Activated T-cell treated with anti-CD3 and anti-CD28 coated beads, Interleukin-2, amount 50 U/mL, for 24 hours (primary cell): ENCODE measurements around the gene PRKCQ.
A peak's percentile ranks its signal among the peaks of the same experiment; 100 is the strongest.

Experiments used
- DNase-seq: peaks from one replicate; pipeline ENCODE4 v3.0.0-alpha.2; 2020
- H3K27ac Mint-ChIP-seq: 2 replicates; pipeline ENCODE4 v1.8.0; 2020; ENCODE audit warnings: mild to moderate bottlenecking, mixed read lengths
- H3K27me3 Mint-ChIP-seq: 2 replicates; pipeline ENCODE4 v1.8.0; 2020; ENCODE audit warnings: mixed read lengths
- H3K36me3 Mint-ChIP-seq: 2 replicates; pipeline ENCODE4 v1.8.0; 2020; ENCODE audit warnings: low read depth, mixed read lengths
- H3K4me1 Mint-ChIP-seq: 2 replicates; pipeline ENCODE4 v1.8.0; 2020; ENCODE audit warnings: low read depth, mixed read lengths
- H3K4me3 Mint-ChIP-seq: 2 replicates; pipeline ENCODE4 v1.8.0; 2020; ENCODE audit warnings: mild to moderate bottlenecking, moderate library complexity, mixed read lengths
- H3K9me3 Mint-ChIP-seq: 2 replicates; pipeline ENCODE4 v1.8.0; 2020; ENCODE audit warnings: mixed read lengths

Gene PRKCQ

DNA sequence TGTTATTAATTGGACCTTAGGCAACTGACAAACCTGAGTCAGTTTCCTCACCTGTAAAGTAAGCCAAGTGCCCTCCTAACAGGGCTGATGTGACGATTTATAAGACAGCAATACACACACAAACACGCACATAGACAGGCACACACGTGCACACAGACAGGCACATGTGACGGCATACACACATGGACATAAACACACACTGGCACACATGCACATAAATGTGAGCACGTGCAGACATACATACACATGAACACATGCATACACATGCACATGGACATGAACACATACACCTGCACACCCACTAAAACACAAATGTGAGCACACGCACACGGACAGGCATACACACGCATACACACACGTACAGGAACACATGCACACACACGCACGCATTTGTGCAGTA lies 148.9 kb downstream of the PRKCQ start:
- Mint-ChIP-seq H3K4me1 (peaks cover 3% of the 10 kb centered on the region), H3K27ac (peak overlapping the region; percentile 54), H3K27me3 (no peaks in the 10 kb centered on the region), H3K9me3 (no peaks in the 10 kb centered on the region), H3K4me3 (no peak overlapping the region), H3K36me3 (peaks cover 88% of the 10 kb centered on the region)
- no peak for DNase-seq

DNA sequence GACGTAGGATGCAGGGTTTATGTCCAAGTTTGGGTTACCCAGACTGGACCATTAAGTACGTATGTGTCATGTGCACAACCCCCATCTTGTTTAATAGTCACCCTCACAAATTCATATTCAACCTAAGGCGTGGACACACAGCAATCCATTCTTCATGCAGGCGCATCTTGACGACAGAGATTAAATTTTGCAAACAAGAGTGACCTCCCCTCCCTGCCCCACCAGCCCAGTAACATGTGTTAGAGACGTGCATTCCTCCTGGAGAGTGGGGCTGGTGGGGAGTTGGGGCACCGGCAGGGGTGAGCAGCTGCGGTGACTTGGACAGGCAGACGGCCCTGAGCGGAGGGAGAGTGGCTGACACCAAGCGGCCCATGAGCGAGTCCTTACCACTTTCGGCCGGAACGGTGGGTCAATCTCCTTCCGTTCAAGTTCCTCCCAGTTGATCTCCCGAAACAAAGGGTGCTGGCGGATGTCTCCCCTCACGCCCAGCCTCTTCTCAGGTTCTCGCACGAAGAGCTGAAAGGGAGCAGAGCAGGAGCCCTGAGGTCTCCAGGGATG lies 149.6 kb downstream of the PRKCQ start:
- Mint-ChIP-seq H3K4me1 (peaks cover 9% of the 10 kb centered on the region), H3K4me3 (no peak overlapping the region), H3K27ac (no peak overlapping the region), H3K9me3 (no peaks in the 10 kb centered on the region), H3K36me3 (peaks cover 89% of the 10 kb centered on the region), H3K27me3 (no peaks in the 10 kb centered on the region)
- DNase-seq, result no peak

DNA sequence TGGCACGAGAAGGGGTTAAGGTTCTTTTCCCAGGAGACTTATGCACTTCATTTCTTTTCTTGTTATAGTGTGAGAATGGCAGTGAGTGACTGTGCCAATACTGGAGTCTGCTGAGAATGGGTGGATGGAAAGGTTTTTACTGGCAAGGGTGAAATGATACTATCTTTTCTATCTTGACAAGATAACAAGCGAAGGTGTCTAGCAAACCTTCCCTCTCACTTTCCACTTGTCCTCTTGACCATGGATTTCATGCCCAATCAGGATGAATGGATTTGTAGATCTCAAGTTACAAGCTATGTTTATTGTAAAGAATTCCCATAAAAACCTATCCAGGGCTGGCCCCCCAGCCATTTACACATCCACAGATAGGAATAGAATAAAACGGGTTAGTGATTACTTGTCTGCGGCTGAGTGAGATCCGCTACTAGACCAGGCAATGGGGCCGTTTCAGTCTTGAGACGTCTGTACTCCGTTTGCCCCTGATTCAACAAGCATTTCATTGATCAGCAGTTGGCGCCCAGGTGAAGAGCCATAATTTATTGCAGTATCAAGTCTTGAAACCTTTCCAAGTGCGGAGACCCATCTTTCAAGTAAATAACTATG lies 152.6 kb downstream of the PRKCQ start:
- no peaks in the 10 kb centered on the region for H3K9me3 Mint-ChIP-seq
- H3K27ac Mint-ChIP-seq, result no peak overlapping the region
- peaks cover 32% of the 10 kb centered on the region for H3K4me1 Mint-ChIP-seq
- DNase-seq, result no peak
- H3K36me3 Mint-ChIP-seq, result peaks cover 82% of the 10 kb centered on the region
- H3K27me3 Mint-ChIP-seq, result no peaks in the 10 kb centered on the region
- H3K4me3 Mint-ChIP-seq, result no peak overlapping the region

DNA sequence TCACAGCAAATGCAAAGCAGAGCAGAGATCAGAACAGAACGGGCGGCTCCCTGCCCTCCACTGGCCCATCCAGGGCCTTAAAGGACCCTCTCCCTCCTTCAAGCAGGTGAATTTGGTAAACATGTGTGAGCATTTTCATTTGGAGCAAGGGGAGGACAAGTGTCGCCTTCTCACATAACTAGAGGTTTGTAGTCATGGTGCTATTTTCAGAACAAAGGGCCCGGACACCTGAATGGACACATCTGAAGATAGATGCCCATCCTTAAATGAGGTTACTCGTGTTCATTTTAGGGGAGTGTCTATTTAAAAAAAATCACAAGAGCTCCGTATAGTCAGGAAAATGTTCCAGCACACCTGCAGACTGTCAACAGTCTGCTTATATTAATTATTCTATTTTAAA lies 153.8 kb downstream of the PRKCQ start:
- peak overlapping the region; percentile 69 for H3K27ac Mint-ChIP-seq
- H3K4me1 Mint-ChIP-seq, result peaks cover 38% of the 10 kb centered on the region
- no peaks in the 10 kb centered on the region for H3K9me3 Mint-ChIP-seq
- no peak overlapping the region for H3K4me3 Mint-ChIP-seq
- peaks cover 74% of the 10 kb centered on the region for H3K36me3 Mint-ChIP-seq
- H3K27me3 Mint-ChIP-seq, result no peaks in the 10 kb centered on the region
- no peak for DNase-seq

DNA sequence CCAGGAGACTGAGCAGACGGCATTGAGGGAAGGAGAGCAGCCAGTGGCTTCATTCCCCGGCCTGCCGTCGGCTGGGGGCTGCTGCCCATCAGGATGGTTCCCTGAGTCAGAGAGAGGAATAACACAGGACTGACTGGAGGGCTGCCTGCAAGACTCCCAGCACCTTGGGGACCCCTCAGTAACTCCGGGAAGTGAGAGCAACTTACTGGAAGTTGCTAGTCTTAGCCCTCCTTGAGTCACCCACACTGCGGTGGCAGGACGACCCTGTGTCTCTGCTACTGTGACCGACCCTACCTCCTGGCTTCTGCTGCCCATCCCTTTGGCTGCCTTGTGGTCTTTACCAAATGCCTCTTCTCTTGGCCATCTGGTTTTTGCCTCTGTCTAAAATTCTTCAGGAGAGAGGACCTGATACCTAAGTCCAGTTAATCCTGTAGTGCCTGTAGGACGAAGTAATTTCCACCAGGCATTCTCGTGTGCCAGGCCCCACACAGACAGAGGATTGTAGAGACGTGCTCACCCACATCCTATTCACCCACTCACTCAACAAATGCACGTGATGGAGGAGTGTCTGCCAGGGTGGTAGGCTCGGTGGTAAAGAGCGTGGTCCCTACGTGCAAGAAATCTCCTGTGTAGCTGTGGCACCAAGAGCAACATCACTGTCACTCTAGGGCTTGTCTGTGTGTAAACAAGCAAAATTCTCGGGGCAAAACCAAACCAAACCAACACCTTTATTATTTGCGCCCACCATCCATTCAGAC lies 156.5 kb downstream of the PRKCQ start:
- Mint-ChIP-seq H3K4me3 (no peak overlapping the region), H3K27me3 (no peaks in the 10 kb centered on the region), H3K36me3 (peaks cover 48% of the 10 kb centered on the region)

DNA sequence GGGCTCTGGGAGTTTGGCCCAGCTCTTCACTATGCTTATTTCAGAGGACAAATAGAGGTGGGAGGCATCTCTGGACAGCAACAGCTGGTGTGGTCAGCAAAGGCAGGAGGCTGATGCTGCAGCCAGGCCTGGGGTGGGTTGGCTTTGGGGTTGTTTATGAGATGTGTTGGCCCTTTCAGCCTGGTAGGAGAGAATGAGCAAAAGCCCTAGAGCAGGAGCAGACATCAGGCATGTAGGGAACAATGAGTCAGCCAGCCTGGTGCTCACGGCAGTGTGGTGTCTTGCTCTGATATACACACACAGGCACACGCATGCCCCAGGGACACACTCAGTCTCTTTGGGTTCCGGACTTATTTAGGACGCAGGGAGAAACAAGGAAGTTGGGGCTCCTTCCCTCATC lies 157.1 kb downstream of the PRKCQ start:
- peaks cover 42% of the 10 kb centered on the region for H3K36me3 Mint-ChIP-seq
- H3K9me3 Mint-ChIP-seq, result no peaks in the 10 kb centered on the region

More for the DNA sequence above, 156.5 kb downstream of the PRKCQ start:
- Mint-ChIP-seq H3K27ac (peak overlapping the region; percentile 94), H3K4me1 (peaks cover 38% of the 10 kb centered on the region), H3K9me3 (no peaks in the 10 kb centered on the region)
- DNase-seq, result no peak

DNA sequence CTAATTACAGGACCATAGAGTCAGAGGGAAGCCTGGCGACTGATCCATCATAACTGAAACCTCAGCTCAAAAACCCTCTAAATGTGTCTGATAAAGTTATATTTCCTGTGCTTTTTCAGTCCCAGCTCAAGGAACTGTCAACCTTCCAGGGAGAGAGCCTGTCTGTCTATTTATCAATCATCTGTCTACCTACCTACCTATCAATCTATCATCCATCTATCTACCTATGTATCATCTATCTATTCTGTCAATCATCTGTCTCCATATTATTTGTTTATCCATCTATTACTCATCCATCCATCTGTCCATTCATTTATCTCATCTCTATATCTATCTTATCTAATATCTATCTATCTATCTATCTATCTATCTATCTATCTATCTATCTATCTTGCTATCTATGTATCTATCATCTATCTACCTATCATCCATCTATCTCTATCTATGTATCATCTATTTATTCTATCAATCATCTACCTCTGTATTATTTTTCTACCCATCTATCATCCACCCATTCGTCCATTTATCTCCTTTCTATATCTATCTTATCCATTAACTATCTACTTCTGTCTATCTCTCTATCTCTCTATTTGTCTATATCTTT lies 161.4 kb downstream of the PRKCQ start:
- H3K4me1 Mint-ChIP-seq, result peaks cover 18% of the 10 kb centered on the region
- no peaks in the 10 kb centered on the region for H3K27me3 Mint-ChIP-seq
- H3K9me3 Mint-ChIP-seq, result no peaks in the 10 kb centered on the region
- DNase-seq, result no peak
- H3K27ac Mint-ChIP-seq, result no peak overlapping the region
- H3K4me3 Mint-ChIP-seq, result no peak overlapping the region
- H3K36me3 Mint-ChIP-seq, result peaks cover 8% of the 10 kb centered on the region

More for the DNA sequence above, 157.1 kb downstream of the PRKCQ start:
- Mint-ChIP-seq H3K4me3 (no peak overlapping the region), H3K4me1 (peaks cover 38% of the 10 kb centered on the region), H3K27me3 (no peaks in the 10 kb centered on the region), H3K27ac (peak overlapping the region; percentile 94)
- DNase-seq, result peak; percentile 61

DNA sequence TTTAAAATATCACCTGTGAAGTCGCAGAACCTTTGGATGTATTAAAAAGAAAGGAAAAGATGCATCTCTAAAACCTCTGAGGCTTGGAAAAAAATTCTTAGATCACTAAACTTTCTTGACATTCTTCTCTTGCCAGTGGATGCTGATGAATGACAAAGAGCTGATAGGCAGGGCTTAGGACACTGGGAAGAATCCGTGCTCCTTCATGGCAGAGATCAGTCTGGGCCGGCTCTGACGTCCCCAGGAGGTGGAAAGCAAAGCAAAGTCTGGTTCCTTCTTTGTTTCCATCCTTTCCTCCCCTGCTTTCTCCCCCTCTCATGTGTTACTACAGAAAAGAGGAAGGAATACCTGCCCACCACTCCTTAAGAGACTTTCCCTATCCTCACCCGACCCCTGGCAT lies 161.9 kb downstream of the PRKCQ start:
- Mint-ChIP-seq H3K4me1 (peaks cover 13% of the 10 kb centered on the region), H3K4me3 (no peak overlapping the region), H3K36me3 (peaks cover 6% of the 10 kb centered on the region), H3K27me3 (no peaks in the 10 kb centered on the region), H3K27ac (no peak overlapping the region), H3K9me3 (no peaks in the 10 kb centered on the region)
- no peak for DNase-seq

DNA sequence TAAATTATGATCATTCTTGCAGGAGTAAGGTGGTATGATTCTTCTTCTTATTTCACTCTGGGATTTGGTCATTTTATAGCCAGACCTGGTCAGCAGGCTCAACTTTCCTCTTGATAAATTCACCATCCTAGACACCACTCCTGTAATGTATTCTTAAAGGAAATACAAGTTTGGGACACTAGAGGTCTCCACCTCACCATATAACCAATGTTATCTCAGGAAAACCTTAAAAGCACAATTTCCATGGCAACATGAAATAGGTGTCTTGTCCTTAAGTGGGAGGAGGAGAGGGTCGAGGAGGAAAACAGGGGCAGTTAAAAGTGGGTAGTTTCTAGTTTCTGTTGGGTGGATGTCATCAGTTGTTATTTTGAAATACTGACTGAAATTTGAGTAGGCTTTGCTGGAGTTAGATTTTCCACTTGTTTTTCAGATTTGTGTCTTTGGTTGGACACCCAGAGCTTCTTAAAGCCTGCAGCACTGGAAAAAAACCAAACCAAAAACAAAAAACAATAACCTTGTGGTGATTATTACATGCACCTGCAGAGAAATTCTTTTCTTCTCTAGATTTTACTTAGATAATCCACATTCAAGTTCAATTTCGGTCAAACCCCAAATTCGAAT lies 163.1 kb downstream of the PRKCQ start:
- Mint-ChIP-seq H3K9me3 (no peaks in the 10 kb centered on the region), H3K4me1 (peaks cover 3% of the 10 kb centered on the region), H3K27ac (no peak overlapping the region), H3K4me3 (no peak overlapping the region), H3K27me3 (no peaks in the 10 kb centered on the region), H3K36me3 (no peaks in the 10 kb centered on the region)
- no peak for DNase-seq

DNA sequence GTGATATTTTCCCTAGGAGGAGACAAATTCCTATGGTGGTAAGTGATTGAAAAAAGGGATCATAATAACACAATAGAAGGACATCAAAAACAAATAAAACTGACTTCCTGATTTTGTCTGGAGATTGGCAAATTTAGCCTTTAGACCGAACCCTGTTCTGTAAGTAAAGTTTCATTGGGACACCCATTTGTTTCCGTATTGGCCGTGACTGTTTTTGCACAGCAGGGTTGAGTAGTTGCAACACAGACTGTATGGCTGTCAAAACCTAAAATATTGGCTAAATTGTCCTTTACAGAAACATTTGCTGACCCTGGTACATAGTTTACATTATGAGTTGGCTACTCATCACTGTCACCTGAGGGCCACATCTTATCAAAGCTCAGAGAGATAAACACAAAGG lies 168.6 kb downstream of the PRKCQ start:
- no peak for DNase-seq

DNA sequence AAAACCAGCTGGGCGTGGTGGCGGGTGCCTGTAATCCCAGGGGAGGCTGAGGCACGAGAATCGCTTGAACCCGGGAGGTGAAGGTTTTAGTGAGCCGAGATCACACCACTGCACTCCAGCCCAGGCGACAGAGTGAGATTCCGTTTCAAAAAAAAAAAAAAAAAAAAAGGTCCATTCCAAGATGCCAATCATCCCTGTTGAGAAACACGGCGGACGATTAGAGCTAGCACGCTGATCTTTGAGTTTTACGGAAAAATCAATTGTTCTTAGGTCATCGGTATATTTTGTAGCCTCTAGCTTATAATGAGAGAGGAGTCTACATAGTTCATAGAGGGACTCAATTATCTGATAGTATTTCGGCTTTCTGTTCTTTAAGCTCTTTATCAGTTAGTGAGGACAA lies 169.2 kb downstream of the PRKCQ start:
- DNase-seq, result no peak
- H3K36me3 Mint-ChIP-seq, result no peaks in the 10 kb centered on the region
- peaks cover 47% of the 10 kb centered on the region for H3K4me1 Mint-ChIP-seq
- H3K9me3 Mint-ChIP-seq, result no peaks in the 10 kb centered on the region
- H3K27ac Mint-ChIP-seq, result peak overlapping the region; percentile 84
- no peaks in the 10 kb centered on the region for H3K27me3 Mint-ChIP-seq
- no peak overlapping the region for H3K4me3 Mint-ChIP-seq

More for the DNA sequence above, 168.6 kb downstream of the PRKCQ start:
- no peaks in the 10 kb centered on the region for H3K9me3 Mint-ChIP-seq
- H3K4me1 Mint-ChIP-seq, result peaks cover 41% of the 10 kb centered on the region
- no peak overlapping the region for H3K27ac Mint-ChIP-seq
- H3K36me3 Mint-ChIP-seq, result no peaks in the 10 kb centered on the region
- H3K4me3 Mint-ChIP-seq, result no peak overlapping the region
- no peaks in the 10 kb centered on the region for H3K27me3 Mint-ChIP-seq

DNA sequence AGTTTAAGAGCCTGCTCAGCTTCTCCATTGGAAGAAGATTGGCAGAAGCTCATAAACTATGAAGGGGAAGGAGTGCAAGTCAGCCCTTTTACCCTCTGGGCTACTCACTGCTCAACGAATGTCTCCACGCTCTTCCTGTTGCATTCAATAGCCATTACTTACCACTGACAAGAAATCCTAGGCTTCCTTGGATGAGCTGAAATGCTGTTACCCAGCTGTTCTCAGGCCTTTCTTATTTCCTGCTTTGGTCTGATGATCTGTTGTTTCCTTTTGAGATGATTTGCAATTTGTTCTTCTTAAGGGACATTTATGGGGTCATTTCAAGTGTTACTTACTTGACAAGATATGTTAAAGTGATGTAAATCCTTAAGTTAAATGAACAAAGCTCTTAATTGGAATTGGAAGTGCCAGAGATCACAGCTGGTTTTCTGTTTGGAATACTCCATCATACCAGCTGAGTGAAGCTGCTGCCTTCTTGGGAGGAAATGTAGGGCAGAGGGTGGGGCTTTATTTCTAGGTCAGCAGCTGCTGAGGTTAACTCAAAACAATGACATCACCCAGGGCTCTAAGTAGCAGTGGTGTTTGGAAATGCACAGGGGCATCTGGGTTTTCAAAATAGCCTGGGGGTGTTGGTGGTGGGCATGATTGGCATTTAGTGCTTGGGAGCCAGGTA lies 170.0 kb downstream of the PRKCQ start:
- Mint-ChIP-seq H3K27me3 (no peaks in the 10 kb centered on the region), H3K4me3 (no peak overlapping the region), H3K4me1 (peaks cover 53% of the 10 kb centered on the region), H3K27ac (peak overlapping the region; percentile 84), H3K9me3 (no peaks in the 10 kb centered on the region), H3K36me3 (no peaks in the 10 kb centered on the region)
- no peak for DNase-seq

DNA sequence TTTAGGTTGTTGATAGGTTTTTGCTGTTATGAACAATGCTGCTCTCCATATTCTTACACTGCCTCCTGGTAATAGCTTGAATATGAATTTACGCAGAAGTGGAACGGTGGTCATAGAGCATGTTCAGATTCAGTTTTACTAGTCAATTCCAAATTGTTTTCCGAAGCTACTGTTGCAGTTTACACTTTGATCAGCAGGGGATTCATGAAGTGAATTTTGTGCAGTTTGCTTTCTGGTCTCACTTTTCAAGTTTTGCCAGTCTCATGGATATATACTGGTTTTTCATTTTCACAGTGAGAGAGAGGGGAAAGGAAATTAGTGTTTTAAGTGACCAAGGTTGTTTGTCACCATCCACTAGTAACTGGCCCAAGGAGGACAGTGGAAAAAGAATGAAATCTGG lies 171.3 kb downstream of the PRKCQ start:
- H3K27me3 Mint-ChIP-seq, result no peaks in the 10 kb centered on the region
- H3K9me3 Mint-ChIP-seq, result no peaks in the 10 kb centered on the region
- no peaks in the 10 kb centered on the region for H3K36me3 Mint-ChIP-seq
- no peak overlapping the region for H3K4me3 Mint-ChIP-seq
- no peak for DNase-seq
- peaks cover 53% of the 10 kb centered on the region for H3K4me1 Mint-ChIP-seq
- H3K27ac Mint-ChIP-seq, result no peak overlapping the region

DNA sequence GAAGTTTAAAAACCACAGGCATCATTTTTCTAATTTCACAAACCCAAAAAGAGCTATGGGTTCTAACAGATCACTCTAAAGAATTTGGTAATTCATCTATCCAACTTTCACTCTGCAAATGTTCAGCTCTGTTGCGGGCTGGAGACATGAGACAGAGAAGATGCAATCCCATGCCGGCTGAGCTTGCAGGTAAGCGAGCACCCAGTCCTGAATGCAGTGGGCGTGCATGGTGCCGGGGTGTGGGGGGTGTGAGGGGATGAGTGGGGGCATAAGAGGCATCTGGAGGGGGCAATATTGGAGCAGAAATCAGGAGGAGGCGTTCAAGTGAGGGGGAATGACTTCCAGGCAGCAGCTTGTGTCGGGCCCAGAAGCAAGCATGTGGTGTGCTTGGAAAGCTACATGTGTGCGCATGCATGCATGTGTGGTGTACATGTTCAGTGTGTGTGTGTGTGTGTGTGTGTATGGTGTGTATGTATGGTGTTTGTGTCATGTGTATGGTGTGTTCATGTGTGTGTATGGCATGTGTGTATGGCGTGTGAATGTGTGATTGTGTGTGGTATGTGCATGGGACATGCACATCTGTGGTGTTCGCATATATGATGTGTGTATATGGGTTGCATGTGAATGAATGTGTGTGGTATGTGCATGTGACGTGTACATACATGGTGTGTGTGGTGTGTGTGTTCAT lies 172.9 kb downstream of the PRKCQ start:
- H3K27ac Mint-ChIP-seq, result peak overlapping the region; percentile 81
- no peaks in the 10 kb centered on the region for H3K9me3 Mint-ChIP-seq
- peaks cover 55% of the 10 kb centered on the region for H3K4me1 Mint-ChIP-seq
- H3K4me3 Mint-ChIP-seq, result peak overlapping the region; percentile 7
- no peaks in the 10 kb centered on the region for H3K27me3 Mint-ChIP-seq
- no peaks in the 10 kb centered on the region for H3K36me3 Mint-ChIP-seq
- no peak for DNase-seq
